Measurements from ENCODE around the gene STMND1.
"Not testable (repeated sequence)": the region's sequence is repeated elsewhere in the genome, so short reads cannot be mapped to it uniquely, and the experiment has no call there.

Gene STMND1

DNA sequence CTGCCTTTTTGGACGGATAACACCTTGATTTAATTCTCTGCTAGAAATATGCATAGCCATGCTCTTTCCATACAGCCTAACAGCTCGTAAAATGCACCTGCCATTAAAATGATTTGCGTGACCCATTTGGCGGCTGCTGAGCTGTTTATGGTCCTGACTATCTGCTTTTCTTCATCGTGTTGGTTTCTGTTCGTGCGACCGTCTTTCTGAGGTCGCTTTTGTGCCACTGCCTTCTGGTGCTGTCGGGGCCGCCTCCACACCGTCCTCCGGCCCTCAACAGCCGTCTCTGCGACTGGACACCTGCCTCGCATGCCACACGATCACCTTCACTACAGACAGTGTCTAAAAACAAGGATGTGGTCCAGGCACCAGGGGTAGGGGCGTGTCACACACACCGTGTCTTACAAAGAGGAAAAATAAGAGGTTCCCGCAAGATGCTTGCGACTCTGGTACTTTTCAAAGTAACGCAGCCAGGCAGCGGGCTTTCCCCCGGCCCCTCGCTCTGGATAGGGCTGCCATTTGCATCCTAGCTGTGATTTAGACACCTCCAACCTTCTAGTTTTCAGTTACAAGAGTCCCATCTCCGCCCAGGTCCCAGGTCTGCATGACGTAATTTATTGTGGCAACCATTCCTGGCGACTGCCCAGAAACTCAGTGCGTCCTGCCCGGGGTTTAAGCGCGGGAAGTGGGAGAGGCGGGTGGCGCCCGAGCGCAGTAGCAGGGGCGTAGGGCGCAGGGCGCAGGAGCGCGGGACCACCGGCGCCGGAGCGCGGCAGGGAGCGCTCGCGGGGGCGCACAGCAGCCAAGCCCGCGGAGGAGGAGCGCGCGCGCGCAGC, at the start of gene STMND1:
STMND1 (plus strand) TSS at position 629 of the 836 bp plus-strand sequence. CDS start 208 bp downstream, outside the sequence.
- no peak for DNase-seq

DNA sequence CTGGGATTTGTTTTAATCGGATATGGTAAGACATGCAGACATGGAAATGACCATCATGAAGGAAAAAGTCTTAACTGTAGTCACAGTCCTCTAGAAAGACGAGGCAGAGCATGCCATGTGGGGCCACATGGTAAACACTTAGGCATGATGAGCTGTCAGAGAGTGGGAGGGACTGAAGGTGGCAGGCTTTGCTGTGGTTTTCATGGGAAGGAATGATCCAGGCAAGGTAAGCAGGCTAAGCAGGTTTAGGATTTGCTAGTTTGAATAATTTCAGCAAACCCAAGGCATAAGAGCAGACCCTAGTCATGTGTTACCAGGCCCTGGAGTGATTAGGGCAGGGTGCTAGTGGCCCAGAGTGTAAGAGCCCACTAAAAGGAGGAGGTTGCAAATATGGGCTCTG, 47.2 kb upstream of the STMND1 start:
- DNase-seq: no peak

DNA sequence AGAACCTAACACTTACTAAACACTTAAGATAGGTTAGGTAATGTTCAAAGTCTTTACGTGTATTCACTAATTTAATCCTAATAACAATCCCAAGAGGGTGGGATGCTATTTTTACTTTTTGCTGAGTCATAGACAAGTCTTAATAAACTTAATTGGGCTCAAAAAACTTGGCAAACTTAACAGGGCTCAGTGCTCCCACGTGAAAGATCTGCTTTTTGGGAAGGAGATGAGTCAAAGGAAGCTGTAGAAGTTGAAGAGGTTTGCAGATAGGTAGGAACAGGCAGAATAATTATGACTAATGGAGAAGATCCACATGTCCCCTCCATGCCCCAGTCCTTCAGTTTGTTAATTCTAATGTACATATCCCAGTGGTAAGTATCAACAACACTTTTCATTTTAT, 44.5 kb upstream of the STMND1 start:
- no peak for DNase-seq

GRCh38 chr6:17058550-17058949, 43.3 kb upstream of the STMND1 start:
- no peak for DNase-seq

DNA sequence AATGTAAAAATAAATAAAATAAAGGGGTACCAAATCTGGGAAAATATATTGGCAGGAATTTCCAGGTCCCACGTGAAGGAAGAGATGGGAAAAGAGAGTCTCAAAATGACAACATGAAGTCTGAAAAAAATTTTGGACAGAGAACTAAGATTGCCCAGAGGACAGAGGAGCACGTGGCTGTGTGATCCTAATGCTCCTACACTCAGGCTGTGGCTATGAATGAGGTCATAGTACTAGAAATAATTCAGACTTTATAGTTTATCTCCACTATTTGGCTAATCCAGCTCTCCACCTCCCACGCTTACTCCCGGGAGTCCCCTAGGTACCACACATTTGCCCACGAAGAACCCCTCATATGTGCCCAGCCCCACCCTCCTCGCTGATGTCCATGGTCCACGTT, 42.8 kb upstream of the STMND1 start:
- DNase-seq: no peak

DNA sequence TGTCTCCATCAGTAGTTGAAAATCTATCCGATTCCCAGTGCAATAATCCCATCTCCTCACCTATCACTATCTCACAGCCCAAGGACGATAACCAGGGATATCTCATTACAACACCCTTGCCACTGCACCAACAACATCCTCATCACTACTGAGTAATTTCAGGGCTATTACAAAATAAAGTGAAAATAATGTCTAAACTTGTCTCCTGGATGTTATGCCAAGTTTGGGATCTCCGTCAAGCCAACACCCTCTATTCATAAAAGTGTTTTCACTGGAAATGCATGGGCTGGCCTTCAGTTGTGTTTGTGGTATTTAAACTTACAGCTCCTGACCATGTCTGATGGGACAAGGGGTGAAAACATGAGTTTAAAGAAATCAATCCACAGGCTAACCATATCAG, 42.0 kb upstream of the STMND1 start:
- DNase-seq: no peak

- no peak for DNase-seq
Measured at GRCh38 chr6:17061097-17061496, 40.8 kb upstream of the STMND1 start.

GRCh38 chr6:17062871-17063440, 38.9 kb upstream of the STMND1 start:
- DNase-seq: no peak

GRCh38 chr6:17064975-17065374, 36.9 kb upstream of the STMND1 start:
- no peak for DNase-seq

GRCh38 chr6:17066610-17067009, 35.2 kb upstream of the STMND1 start:
- DNase-seq: no peak

DNA sequence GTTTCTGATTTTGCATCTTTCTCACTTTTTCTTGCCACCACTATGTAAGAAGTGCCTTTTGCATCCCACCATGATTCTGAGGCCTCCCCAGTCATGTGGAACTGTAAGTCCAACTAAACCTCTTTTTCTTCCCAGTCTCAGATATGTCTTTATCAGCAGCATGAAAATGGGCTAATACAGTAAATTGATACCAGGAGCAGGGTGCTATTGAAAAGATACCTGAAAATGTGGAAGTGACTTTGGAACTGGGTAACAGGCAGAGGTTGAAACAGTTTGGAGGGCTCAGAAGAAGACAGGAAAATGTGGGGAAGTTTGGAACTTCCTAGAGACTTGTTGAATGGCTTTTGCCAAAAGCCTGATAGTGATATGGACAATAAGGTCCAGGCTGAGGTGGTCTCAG, 32.9 kb upstream of the STMND1 start:
- DNase-seq: not testable (repeated sequence)

GRCh38 chr6:17070400-17070799, 31.4 kb upstream of the STMND1 start:
- not testable (repeated sequence) for DNase-seq

DNA sequence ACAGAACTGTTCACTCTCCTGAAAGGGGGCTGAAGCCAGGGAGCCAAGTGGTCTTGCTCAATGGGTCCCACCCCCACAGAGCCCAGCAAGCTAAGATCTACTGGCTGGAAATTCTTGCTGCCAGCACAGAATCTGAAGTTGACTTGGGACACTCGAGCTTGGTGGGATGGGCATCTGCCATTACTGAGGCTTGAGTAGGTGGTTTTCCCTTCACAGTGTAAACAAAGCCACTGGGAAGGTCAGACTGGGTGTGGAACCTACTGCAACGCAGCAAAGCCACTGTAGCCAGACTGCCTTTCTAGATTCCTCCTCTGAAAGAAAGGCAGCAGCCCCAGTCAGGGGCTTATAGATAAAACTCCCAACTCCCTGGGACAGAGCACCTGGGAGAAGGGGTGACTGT, 28.3 kb upstream of the STMND1 start:
- not testable (repeated sequence) for DNase-seq

DNA sequence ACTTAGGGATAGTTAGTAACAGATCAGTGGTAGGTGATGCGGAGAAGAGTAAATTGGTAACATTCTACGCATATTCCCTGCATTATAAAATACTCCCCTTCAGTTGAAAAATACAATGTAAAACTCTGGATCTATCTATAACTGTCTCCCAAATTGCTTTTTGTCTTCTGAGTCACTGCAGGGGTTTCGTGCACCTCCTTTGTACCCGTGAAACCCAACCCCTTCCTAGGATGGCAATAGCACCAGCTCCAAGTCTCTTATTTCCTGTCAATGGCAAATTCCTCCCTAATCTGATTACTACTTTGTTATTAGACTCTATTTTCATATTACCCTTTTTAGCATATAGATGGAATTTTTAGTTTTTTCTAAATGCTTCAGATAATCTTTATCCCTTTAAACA, 20.6 kb upstream of the STMND1 start:
- no peak for DNase-seq

GRCh38 chr6:17081860-17082508, 19.9 kb upstream of the STMND1 start:
- no peak for DNase-seq

DNA sequence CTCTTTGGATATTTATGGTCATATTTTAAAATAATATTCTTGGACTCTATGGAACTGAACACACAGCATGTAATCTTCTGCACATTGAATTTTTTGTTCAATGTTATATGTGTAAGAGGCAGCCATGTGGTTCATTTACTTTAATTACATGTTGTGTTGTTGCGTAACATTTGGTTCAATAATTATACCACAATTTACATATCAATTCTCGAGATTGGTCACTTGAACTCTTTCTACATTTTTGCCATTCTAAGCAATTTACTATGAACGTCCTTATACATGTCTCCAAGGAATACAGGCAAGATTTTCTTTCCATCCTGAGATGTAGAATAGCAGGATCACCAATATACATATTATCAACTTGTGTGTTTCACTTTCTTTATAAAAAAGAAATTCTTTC, 18.5 kb upstream of the STMND1 start:
- DNase-seq: no peak

GRCh38 chr6:17086469-17086868, 15.4 kb upstream of the STMND1 start:
- DNase-seq: peak; percentile 44

DNA sequence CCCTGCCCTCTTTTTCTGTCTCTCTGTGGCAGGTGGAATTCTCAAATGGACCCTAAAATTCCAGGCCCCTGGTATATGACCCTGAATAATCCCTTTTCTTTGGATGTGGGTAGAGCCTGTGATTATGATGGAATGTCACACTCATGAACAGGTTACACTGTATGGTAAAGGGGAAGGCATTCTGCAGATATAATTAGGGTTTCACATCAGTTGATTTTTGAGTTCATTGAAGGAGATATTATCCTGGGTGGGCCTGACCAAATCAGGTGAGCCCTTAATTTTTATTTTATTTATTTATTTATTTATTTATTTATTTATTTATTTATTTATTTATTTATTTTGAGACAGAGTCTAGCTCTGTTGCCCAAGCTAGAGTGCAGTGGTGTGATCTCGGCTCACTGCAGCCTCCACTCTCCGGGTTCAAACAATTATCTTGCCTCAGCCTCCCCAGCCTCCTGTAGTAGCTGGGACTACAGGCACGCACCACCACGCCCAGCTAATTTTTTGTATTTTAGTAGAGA, 13.7 kb upstream of the STMND1 start:
- DNase-seq: no peak

DNA sequence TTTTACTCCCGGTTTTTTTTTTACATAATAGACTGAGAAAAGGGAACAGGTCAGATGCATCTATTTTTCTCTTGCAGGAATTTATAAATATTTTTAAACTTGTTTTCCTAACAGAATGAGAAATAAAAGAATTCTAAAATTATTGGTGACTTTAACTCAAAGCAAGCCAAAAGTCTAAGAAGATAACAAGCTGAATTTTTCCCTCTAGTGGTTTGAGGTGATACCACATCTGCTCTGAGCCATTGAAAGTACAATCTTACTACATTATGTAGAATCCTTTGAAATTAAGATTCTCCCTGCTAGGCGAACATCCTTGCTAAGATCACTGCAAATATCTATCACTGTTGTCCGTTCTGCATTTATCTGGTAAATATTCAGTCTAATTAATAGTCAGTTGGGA, 10.7 kb upstream of the STMND1 start:
- DNase-seq: no peak

- no peak for DNase-seq
Measured at GRCh38 chr6:17093686-17094085, 8.2 kb upstream of the STMND1 start.

DNA sequence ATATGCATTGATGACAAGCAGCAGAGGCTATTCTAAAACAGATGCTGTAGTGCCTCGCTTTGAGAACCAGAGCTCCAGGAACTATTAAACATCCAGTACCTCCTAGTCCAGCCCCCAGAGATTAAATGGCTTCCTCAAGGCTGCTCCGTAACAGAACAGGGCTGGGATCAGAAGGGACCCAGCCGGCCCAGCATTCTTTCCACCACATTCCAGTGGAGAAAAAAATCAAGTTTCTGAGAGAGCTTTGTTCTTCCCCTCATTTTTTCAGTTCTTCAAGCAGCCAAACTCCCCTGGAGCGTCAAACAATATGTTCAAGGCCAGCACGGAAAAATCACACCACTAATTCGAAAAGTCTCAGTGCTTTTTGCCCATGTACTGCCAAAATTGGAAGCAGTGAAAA, 5.8 kb upstream of the STMND1 start:
- no peak for DNase-seq

DNA sequence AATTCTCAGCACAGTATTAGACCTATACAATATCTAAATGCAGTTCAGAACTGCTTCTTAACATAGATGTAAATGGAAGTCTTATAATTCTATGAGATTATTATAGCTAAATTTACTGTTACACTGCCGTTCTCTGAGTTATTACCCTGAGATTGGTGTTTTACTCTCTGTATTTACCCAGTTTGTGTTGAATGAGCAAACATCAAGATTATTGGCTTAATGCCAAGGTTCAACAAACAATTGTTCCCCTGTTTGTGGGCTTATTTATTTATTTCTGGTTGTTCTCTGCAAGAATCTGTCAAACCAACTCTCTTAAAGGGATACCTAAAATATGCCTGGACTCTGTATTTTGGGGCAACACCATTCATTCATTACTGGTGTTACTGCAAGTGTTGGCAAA, 5.2 kb upstream of the STMND1 start:
- DNase-seq: no peak

GRCh38 chr6:17097982-17098381, 3.9 kb upstream of the STMND1 start:
- no peak for DNase-seq

DNA sequence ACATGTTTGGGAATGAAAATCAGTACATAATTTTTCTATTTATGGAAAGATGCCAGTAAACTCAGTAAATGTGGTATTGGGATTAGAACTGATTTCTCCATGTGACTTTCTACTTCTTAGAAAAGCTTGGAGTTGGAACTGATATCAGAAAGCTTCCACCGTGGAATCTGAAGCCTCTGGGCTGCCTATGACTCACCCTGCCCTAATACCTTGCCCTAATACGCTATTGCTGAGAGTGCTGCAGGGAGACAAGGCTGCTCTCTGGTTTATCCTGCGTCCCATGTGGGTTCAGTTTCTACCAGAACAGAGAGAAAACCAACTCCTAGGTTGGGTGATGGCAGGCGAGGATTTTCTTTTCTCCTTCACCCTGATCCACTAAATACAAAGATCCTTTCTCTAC, 3.3 kb upstream of the STMND1 start:
- no peak for DNase-seq
